GM19452 (cell line): ENCODE measurements around the gene FAM219A.
"Not testable (repeated sequence)": the region's sequence is repeated elsewhere in the genome, so short reads cannot be mapped to it uniquely, and the experiment has no call there.

Experiments
- ATAC-seq: cut with Tn5 transposase; IDR thresholded peaks from one replicate; pipeline ENCODE4 v1.9.1; 2021; ENCODE audit not compliant: unreplicated experiment

The FAM219A gene

DNA sequence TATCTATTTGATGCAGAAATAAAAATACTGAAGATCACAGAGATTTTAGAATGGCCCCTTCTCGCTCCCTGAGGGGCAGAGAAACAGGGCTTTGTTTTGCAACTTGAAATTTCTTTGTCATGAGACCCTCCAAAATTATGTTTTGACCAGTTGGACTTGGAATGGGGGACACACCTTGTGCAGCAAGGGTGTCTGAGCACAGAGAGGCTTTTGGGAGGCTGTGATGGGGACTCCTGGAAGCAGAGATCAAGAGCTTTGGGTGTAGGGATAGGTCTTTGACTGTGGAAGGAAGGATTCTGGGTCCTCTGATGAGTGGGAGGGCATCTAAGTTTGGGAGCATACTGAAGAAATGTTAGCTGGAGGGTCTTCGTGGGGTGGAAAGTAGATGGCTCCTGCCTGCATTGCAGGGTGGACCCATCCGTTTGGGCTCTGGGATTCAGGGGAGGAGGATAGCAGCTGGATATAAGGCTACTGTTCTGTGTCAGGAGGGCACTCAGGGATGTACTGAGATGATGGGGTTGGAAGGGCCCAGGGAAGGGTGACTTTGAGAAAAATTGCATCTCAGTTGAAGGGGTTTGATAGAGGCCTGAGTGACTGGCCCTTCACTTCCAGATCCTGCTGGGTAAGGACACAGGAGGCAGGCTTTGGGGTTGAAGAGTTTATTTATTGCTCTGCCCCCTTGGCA lies 79.9 kb downstream of the FAM219A start:
- no peak for ATAC-seq

GRCh38 chr9:34377404-34377746 lies 81.0 kb downstream of the FAM219A start:
- no peak for ATAC-seq

DNA sequence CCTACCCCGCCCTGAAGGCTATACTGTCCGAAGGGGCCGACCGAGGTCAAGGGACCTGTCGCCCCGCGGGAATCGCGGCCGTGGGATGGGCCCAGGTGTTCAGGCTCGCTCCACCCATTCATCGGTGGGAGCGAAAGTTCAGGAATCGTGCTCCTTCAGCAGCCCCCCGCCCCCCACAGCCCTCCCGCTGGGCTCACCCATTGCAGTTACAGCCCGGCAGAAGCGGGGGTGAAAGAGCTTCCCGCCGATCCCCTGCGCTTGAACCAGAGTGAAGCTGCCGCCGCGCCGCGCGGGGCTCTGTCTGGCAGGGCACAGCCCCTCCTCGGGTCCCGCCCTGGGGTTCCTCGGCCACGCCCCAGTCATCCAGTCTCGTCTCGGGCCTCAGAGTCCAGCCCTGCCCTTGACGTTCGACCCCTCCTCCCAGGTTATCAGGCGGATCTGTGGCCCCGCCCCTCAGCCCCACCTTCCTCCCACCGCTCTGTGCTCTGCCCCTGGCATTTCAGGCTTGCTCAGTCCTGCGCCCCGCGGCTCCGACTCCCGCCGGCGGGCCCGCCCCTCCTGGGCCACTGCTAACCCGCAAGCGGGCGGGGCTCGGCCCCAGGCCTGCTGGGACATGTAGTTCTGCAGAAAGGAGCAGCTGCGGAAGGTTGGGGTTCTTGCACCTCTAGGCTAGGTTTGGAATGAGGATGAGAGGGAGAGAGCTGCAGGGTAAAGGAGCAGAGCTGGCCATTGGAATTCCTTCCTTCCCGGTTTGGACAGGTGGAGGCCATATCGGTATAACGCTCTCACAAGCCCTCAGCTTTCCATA lies 81.6 kb downstream of the FAM219A start, which contains the start of gene MYORG:
TSS of gene MYORG (minus strand) at position 303 of the 808 bp plus-strand sequence. CDS start 3,955 bp downstream, outside the sequence.
- ATAC-seq, result peak; percentile 85

GRCh38 chr9:34375901-34376595 lies 82.3 kb downstream of the FAM219A start:
- ATAC-seq, result no peak

- no peak for ATAC-seq
Measured at GRCh38 chr9:34374905-34375552, 83.3 kb downstream of the FAM219A start.

- no peak for ATAC-seq
Measured at GRCh38 chr9:34374339-34374738, 84.0 kb downstream of the FAM219A start.

DNA sequence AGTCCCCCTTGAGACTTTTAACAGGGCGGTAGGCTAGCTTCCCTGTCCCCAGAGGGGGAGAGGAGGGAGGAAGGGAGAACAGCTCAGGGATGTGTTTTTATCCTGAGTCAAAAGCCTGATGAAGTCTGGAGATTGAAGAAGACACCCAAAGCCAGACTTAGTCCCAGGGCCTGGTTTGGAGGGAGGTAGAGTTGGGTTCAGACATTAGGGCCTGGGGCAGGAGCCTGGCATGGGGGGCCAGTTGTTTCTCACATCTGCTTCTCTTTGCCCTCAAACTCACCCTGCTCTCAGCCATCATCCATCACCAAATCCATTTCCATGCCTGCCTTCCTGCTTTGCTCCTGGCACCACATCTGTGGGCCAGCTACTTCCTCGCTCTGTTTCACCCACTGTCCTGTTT lies 84.6 kb downstream of the FAM219A start:
- no peak for ATAC-seq

GRCh38 chr9:34372467-34373011 lies 85.8 kb downstream of the FAM219A start:
- no peak for ATAC-seq

DNA sequence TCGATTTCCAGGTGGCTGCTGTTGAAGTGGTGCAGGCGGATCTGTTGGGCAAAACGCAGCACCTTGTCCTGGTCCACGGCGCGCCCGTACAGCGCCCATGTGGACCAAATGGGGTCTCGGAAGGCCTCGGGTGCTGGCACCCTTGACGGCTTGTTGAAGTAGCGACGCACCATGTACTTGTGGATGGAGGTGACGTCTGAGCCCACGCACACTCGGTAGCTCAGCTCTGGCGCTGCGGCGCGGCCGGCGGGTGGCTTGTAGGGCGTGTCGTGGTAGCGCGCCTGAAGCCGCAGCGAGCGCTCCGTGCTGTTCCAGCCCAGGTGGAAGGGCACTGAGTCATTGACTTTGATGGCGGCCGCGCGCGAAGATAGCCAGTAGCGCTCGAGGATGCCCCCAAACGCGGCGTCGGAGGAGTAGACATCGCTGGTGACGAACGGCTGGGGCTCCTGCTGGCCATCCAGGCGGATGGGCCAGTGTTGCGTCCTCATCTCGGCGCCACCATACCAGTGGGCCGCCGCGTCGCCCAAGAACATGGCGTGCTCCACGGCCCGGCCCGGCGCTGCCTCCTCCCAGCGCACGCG lies 86.4 kb downstream of the FAM219A start:
- no peak for ATAC-seq

GRCh38 chr9:34370970-34371880 lies 87.1 kb downstream of the FAM219A start:
- no peak for ATAC-seq

DNA sequence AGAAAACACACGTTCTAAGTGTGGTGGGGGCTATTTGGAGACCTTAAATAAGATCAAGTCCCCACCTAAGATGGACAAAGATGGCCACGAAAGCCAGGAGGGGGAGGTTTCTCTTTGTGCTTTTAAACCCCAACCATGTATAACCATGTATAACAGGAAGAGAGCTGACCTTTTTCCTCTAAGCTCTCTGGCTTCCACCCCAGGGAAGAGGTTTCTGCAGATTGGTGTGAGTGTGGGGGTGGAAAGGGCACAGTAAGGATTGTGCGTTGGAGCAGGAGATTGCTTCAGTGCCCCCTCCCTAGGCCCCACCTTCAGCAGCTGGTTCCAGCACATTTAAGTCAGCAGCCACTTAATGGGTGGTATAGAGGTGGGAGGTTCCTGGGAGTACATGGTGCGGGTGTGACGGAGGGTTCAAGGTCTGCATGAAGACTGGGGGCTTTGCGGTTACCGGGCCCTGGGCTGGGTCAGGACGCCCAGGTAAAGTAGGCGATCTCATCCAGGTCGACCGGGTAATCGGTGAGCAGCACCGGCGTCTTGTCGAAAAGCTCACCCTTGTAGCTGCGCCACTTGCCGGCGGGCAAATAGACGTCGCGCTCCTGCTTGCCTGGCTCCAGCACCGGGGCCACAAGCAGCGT lies 87.9 kb downstream of the FAM219A start:
- no peak for ATAC-seq

GRCh38 chr9:34369636-34370035 lies 88.7 kb downstream of the FAM219A start:
- ATAC-seq, result no peak

- ATAC-seq, result not testable (repeated sequence)
Measured at GRCh38 chr9:34368796-34369195, 89.6 kb downstream of the FAM219A start.

GRCh38 chr9:34367751-34368410 lies 90.5 kb downstream of the FAM219A start:
- ATAC-seq, result not testable (repeated sequence)

GRCh38 chr9:34366365-34366764 lies 92.0 kb downstream of the FAM219A start:
- no peak for ATAC-seq

DNA sequence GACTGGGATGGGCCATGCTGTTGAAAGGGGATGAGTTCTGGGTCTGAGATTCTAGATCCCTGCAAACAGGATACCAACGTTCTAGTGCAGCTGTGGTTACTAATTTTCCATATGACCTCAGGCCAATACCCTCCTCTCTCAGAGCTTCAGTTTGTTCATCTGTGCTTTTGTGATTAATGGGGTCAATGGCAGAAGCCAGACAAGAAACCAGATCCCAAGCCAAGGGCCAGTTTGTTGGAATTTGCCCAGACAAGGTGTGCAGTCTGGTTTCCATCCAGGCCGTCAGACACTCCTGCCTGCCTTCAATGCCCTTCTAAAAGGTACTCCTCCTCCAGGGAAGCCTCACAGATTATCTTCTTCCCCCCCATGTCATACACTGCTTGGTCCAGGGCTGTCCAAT lies 93.1 kb downstream of the FAM219A start:
- ATAC-seq, result no peak

- ATAC-seq, result no peak
Measured at GRCh38 chr9:34363619-34364351, 94.6 kb downstream of the FAM219A start.
